Measurements from ENCODE around the gene CAPN13.

GRCh38 chr2:30677861-30678385 lies 129.3 kb downstream of the CAPN13 start:
- no peak for TF ChIP-seq EZH2phosphoT487 (IDR thresholded peaks at IDR 0.05; ENCODE audit: low read length)
- TF ChIP-seq EZH2 (optimal IDR thresholded peaks at IDR 0.05; ENCODE audit: low read depth, low read length), result no peak
- TF ChIP-seq, protein P1, sequence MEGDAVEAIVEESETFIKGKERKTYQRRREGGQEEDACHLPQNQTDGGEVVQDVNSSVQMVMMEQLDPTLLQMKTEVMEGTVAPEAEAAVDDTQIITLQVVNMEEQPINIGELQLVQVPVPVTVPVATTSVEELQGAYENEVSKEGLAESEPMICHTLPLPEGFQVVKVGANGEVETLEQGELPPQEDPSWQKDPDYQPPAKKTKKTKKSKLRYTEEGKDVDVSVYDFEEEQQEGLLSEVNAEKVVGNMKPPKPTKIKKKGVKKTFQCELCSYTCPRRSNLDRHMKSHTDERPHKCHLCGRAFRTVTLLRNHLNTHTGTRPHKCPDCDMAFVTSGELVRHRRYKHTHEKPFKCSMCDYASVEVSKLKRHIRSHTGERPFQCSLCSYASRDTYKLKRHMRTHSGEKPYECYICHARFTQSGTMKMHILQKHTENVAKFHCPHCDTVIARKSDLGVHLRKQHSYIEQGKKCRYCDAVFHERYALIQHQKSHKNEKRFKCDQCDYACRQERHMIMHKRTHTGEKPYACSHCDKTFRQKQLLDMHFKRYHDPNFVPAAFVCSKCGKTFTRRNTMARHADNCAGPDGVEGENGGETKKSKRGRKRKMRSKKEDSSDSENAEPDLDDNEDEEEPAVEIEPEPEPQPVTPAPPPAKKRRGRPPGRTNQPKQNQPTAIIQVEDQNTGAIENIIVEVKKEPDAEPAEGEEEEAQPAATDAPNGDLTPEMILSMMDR (IDR thresholded peaks at IDR 0.05; ENCODE audit: low read length), result no peak
